GM18505 (cell line): ENCODE data around the gene RFPL4A.
"Not testable (repeated sequence)": the region's sequence is repeated elsewhere in the genome, so short reads cannot be mapped to it uniquely, and the experiment has no call there.

Experiments used
- ATAC-seq: cut with Tn5 transposase; IDR thresholded peaks from one replicate; pipeline ENCODE4 v1.9.1; 2021; ENCODE audit not compliant: unreplicated experiment
- POLR2A ChIP-seq: IDR thresholded peaks from 4 replicates; pipeline ENCODE4 v1.6.1; 2011; ENCODE audit warnings: borderline replicate concordance; ENCODE audit not compliant: insufficient read depth, insufficient read length; ENCODE audit errors: extremely low read depth

RFPL4A gene

DNA sequence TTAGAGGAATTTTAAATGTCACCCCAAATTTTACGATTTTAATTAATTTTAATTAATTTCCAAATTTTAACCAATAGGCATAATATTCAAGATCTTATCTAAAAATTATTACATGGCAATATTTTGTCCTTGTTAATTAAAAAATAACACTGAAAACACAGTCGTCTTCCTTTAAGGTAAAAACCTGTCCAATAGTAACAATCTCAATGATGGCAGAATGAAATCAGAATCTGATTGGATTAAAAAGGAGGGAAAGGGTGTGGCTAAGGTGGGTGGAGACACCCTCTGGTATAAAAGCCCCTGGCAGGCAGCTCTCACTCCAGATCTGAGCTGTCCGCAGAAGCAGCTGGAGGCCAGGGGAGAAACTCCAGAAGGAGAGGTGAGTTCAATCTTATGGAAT, at the start of gene RFPL4A:
RFPL4A (plus strand) TSS at position 301 of the 400 bp plus-strand sequence. CDS start 2,704 bp downstream, outside the sequence.
- ATAC-seq = not testable (repeated sequence)

- ATAC-seq = no peak
- no peak for TF ChIP-seq POLR2A
These were observed 47.2 kb upstream of the RFPL4A start for GRCh38 chr19:55711719-55712118.

DNA sequence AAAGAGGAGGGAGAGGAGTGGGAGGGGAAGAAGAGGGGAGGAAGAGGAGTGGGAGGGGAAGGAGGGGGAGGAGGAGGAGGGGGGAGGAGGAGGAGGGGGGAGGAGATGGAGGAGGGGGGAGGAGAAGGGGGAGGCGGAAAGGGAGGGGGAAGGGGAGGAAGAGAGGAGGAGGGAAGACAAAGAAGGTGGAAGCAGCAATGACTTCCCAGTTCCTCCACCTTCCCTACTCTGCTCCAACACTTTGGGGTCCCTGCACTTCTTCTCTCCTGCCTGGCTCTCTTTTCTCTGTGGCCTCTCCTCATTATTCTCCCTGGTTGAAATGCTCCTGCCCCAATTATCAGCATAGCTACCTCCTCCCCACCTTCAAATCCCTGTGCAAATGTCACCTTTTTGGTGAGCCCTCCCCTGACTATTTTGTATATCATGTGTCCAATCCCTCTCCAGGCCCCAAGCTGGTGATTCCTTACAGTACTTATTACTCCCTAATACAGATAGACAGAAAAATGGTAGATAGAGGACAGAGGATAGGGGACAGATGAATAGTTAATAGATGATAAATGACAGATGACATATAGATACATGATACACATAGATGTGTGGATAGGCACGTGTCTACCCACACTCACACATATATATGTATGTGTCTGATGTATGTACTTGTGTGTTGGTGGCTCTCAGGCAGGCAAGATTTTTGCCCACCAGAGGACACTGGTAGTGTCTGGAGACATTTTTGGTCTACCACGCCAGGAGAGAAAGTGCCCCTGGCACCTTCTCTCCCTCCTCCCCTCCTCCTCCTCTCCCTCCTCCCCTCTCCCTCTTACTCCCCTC, 45.9 kb upstream of the RFPL4A start:
- ATAC-seq = no peak

DNA sequence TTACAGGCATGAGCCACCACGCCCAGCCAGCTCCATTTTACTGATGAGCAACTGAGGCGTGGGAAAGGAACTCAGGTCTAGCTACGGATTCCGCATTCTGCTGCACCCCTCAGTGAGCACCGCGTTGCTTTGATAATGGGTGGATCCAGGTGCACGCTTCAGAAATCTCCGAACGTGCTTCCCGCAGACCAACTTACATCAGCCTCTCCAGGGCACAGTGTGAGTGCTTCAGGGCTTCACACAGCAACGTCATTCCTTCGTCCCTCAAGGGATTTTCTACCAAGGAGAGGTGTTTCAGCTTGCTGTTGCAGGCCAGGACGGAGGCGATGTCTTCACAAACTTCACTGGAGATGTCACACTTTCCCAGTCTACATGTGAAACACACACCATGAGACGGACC, 42.4 kb upstream of the RFPL4A start:
- no peak for TF ChIP-seq POLR2A
- ATAC-seq = no peak

More for the DNA sequence above, 45.9 kb upstream of the RFPL4A start:
- no peak for TF ChIP-seq POLR2A

DNA sequence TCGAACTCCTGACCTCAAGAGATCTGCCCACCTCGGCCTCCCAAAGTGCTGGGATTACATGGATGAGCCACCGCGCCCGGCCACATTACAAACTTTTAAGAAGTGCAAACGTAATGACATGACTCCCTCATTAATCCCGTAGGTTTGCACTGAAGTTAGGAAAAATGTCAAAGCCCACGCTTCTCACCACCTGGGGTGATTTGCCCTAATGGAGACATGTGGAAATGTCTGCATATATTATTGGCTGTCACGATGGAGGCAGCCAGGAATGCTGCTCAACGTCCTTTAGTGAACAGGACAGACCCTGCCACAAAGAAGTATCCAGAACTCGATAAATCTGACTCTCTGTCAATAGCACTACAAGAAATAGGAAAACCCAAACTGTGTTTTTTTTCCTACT, 41.6 kb upstream of the RFPL4A start:
- ATAC-seq = no peak
- no peak for TF ChIP-seq POLR2A

DNA sequence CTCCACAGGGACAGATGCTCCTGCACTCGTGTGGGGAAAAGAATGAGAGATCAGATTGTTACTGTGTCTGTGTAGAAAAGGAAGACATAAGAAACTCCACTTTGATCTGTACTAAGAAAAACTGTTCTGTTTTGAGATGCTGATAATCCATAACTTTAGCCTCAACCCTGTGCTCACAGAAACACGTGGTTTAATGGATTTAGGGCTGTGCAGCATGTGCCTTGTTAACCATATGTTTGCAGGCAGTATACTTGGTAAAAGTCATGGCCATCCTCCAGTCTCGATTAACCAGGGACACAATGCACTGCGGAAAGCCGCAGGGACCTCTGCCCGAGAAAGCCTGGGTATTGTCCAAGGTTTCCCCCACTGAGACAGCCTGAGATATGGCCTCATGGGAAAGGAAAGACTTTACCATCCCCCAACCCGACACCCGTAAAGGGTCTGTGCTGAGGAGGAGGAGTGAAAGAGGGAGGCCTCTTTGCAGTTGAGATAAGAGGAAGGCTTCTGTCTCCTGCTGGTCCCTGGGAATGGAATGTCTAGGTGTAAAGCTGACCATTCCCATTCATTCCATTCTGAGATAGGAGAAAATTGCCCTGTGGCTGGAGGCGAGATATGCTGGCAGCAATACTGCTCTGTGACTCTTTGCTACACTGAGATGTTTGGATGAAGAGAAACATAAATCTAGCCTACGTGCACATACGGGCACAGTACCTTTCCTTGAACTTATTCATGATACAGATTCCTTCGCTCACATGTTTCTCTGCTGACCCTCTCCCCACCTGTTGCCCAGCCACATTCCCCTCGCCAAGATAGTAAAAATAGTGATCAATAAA, 40.8 kb upstream of the RFPL4A start:
- not testable (repeated sequence) for ATAC-seq

- ATAC-seq = no peak
- TF ChIP-seq POLR2A = no peak
These were observed 38.6 kb upstream of the RFPL4A start for GRCh38 chr19:55720214-55720746.

- no peak for ATAC-seq
- no peak for TF ChIP-seq POLR2A
These were observed 38.1 kb upstream of the RFPL4A start for GRCh38 chr19:55720801-55721200.

DNA sequence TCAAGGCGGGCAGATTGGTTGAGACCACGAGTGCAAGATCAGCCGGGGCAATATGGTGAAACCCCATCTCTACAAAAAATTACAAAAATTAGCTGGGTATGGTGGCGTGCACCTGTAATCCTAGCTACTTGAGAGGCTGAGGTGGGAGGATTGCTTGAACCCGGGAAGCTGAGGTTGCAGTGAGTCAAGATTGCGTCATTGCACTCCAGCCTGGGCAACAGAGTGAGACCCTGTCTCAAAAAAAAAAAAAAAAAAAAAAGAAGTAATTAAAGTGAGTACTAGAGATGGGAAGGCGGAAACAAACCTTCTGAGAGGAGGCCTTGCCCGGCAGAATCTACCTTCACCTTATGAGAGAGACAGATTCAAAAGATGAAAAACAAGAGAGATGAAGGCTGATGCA, 35.4 kb upstream of the RFPL4A start:
- ATAC-seq = no peak
- TF ChIP-seq POLR2A = no peak

GRCh38 chr19:55730378-55730777, 28.5 kb upstream of the RFPL4A start:
- not testable (repeated sequence) for ATAC-seq

GRCh38 chr19:55738302-55738701, 20.6 kb upstream of the RFPL4A start, which contains the start of gene NLRP9:
TSS of gene NLRP9 (minus strand) at chr19:55738402. CDS start at chr19:55738374, 28 bp downstream.
- no peak for TF ChIP-seq POLR2A

GRCh38 chr19:55750715-55751114, 8.2 kb upstream of the RFPL4A start:
- ATAC-seq = no peak
- no peak for TF ChIP-seq POLR2A

More at GRCh38 chr19:55738302-55738701, 20.6 kb upstream of the RFPL4A start, which contains the start of gene NLRP9:
- ATAC-seq = no peak

- TF ChIP-seq POLR2A = no peak
- ATAC-seq = no peak
These were observed 5.5 kb upstream of the RFPL4A start for GRCh38 chr19:55753401-55753800.

- ATAC-seq = not testable (repeated sequence)
These were observed 2.1 kb upstream of the RFPL4A start for GRCh38 chr19:55756808-55757207.
